HG02938 (cell line): ENCODE measurements around the gene HMGB3.
"Not testable (repeated sequence)": the region's sequence is repeated elsewhere in the genome, so short reads cannot be mapped to it uniquely, and the experiment has no call there.

Source experiments
- ATAC-seq: cut with Tn5 transposase; IDR thresholded peaks from one replicate; pipeline ENCODE4 v1.9.1; 2021; ENCODE audit warnings: mild to moderate bottlenecking, moderate library complexity; ENCODE audit not compliant: unreplicated experiment

Gene HMGB3

GRCh38 chrX:150975655-150976390 is 7.3 kb upstream of the HMGB3 start:
- ATAC-seq, result no peak

DNA sequence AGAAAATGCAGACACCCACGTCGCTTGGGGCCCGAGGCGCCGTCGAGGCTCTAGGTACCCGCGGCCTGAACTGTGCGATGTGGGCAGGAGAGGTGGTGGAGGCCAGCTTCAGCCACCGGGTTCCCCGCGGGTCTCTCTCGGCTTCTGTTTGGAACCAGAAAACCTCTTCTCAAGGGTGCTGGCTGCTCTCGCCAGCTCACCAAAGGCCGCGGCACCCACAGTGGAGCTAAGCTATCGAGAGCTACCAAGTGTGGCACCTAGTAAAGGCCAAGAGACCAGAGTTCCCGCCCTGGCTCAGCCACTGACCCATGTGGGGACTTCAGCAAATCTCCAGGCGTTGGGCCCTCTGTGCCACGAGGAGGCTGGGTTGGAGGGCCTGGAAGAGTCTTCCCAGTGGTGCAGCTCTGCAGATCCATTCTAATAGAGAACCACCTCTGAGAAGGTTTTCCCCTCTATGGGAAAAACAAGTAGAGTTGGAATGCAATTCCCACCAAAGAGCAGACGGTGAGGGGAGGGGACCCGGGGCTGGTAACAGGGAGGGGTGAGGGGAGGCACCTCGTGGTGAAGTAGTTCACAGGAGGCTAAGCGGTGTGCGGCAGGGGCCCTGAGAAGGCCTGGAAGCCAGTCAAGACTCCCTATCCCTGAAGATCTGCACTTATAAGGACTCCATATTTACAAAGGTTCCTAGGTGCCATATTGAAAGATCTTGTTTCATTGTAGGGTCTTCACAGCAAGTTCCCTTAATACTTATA is 5.5 kb upstream of the HMGB3 start:
- no peak for ATAC-seq

- ATAC-seq, result no peak
Measured at GRCh38 chrX:150980186-150980585, 2.9 kb upstream of the HMGB3 start.

DNA sequence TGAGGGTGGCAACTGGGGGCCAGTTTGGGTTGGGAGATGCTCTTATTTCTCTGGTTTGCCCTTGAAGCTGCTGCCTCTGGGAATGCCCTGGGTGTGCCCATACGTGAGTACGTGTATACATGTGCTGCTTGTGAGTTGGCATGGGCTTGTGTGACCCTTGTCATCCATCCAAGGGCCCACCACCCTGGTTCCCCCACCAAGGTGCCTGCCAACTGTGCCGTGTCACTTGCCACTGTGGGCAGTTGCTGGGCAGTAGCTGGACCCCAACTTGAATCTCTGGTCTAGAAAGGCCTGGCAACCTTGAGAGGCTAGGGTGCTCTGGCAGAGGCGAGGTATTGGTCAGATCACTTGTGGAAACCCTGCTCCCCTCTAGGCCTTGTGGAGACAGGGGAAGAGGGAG is 2.4 kb upstream of the HMGB3 start:
- no peak for ATAC-seq

- ATAC-seq, result no peak
Measured at GRCh38 chrX:150982235-150982787, 824 bp upstream of the HMGB3 start.

GRCh38 chrX:150983521-150984168 is 510 bp downstream of the HMGB3 start:
- ATAC-seq, result peak; percentile 10

DNA sequence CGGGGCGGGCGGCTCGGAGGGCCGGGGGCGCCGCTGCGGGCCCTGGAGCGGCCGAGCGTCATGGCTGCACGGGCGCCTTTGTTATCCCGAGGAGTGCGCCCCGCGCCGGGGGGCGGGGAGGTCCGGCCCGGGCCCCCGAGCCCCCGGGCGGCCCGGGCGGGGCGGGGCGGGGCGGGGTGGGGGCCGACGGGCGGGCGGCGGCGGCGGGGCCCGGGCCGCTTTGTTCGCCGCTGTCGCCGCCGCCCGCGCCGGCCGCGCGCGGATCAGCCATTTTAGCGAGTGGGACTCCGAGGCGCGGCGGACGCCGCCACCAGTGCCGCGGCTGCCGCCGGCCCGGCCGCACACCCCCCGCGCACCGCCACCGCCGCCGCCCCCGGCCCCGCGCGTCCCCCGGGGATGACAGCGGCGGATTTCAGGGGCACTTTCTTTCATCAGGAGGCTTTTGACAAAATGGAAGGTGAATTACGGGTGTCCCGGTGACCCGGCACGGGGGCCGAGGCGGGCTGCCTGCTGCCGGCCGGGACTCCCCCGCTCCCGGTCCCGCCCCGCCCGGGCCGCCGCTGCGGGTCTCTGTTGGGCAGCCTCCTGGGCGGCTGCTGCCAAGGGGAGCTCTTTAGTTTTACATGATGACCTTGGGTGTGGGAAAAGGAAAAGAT is 1.2 kb downstream of the HMGB3 start:
- no peak for ATAC-seq

- ATAC-seq, result not testable (repeated sequence)
Measured at GRCh38 chrX:150987687-150988086, 4.6 kb downstream of the HMGB3 start.

DNA sequence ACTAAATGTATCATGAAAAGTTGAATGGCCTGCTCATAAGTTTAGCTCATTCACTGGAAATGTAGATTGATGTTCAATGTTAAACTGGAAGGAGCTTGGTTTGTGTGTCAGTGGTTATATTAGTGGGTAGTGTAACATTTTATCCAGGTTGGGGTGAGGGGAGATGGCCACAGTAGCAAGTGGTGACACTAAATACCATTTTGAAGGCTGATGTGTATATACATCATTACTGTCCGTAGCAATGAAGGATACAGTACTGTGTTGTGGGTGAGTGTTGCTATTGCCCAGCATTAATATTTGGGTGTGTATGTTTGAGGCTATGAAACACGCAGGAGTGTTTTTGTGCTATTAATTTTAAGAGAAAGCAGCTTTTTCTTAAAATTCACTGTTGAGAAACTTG is 6.3 kb downstream of the HMGB3 start:
- ATAC-seq, result no peak

DNA sequence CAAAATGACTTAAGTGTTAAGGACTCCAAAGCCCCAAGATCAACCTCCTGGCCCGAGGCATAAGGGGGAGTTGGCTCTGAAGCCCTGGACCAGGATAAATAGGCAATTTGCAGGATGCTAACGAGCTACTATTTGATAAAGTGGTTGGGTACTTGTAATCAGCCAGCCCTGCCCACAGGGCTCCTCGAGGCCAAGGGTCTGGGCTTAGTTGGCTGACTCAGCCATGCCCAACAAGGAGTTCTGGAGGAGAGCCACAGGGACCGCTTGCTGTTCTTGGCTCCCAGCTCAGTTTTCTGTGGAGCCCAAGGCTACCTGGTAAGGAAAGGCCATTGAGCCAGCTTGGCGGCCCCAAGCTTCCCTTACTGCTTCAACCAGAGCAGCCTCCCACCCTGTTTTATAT is 7.8 kb downstream of the HMGB3 start:
- ATAC-seq, result no peak

DNA sequence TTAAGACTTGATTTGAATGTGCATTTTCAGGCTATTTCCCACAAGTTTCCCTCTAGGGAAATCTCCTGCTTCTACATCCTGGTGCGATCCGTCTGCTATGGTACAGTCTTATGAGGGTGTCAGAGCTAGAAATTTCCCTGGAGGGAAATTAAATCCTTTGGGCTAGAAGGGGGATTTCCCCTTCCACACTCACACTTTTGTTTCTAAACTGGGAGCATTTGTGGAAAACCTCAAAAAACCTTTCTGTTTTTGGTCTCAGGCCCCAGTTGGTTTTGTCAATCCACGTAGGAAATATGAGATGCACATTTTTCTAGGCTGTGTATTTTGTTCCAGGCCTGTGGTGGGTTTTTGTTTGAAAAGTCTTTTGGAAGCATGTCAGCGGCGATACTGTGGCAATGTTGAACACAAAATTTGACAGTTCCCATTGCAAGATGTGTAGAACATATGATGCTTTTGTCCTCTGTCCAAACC is 17.8 kb downstream of the HMGB3 start:
- no peak for ATAC-seq

DNA sequence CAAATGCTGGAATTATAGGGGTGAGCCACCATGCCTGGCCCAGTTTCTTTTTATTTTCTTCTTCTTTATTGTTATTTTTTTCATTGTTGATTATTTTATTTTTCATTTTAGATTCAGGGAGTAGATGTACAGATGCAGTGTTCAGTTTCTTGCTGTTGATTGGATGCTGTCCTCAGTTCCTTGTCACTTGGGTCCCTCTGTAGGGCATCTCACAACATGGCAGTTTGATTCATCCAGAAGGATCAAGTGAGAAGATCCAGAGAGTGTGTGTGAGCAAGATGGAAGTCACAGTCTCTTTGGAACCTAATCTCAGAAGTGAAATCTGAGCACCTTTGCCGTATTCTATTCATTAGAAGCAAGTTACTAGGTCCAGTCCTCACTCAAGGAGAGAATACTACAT is 20.9 kb downstream of the HMGB3 start:
- ATAC-seq, result no peak

- ATAC-seq, result no peak
Measured at GRCh38 chrX:151006410-151007109, 23.4 kb downstream of the HMGB3 start.

GRCh38 chrX:151009582-151009981 is 26.4 kb downstream of the HMGB3 start:
- ATAC-seq, result no peak

DNA sequence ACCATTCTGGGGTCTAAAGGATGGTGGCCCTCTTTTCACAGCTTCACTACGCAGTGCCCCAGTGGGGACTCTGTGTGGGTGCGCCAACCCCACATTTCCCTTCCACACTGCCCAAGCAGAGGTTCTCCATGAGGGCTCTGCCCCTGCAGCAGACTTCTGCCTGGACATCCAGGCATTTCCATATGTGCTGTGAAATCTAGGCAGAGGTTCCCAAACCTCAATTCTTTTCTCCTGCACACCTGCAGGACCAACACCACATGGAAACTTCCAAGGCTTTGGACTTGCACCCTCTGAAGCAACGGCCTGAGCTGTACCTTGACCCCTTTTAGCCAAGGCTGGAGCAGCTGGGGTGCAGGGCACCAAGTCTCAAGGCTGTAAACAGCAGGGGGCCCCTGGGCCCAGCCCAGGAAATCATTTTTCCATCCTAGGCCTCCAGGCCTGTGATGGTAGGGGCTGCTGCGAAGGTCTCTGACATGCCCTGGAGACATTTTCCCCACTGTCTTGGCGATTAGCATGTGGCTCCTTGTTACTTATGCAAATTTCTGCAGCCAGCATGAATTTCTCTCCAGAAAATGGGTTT is 30.1 kb downstream of the HMGB3 start:
- no peak for ATAC-seq

GRCh38 chrX:151015684-151016083 is 32.5 kb downstream of the HMGB3 start:
- no peak for ATAC-seq

DNA sequence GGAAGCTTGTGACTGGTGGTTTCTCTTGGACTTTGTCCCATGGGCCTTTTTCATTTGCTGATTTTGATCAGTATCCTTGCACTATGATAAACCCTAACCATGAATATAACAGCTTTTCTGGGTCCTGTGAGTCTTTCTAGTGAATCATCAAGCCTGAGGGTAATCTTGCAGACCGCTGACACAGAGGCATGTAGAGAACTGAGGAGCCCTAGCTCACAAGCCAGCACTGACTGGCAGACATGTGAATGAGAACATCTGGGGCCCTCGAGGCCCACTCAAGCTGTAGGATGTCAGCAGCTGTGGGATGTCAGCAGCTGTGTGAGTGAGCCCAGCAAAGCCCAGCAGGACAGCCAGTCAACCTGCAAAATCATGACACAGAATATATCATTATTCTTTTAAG is 36.7 kb downstream of the HMGB3 start:
- no peak for ATAC-seq

GRCh38 chrX:151030845-151031244 is 47.7 kb downstream of the HMGB3 start:
- no peak for ATAC-seq

- no peak for ATAC-seq
Measured at GRCh38 chrX:151031391-151031975, 48.3 kb downstream of the HMGB3 start.

DNA sequence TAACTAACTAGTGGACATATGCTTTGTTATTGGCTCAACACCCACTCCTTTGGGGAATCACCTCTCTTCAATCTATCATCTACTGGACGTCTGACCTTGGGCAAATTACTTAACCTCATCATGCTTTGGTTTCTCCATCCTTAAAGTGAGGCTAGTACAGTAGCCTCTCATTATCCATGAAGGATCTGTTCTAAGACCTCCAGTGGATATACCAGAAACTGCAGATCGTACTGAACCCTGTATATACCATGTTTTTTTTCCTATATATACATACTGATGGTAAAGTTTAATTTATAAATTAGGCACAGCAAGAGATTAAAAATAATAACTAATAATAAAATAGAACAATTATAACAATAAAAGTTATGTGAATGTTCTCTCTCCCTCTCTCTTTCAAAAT is 56.2 kb downstream of the HMGB3 start:
- ATAC-seq, result no peak
